Mononuclear cell (primary cell): ENCODE results near the gene SHISA6. TPM values are rescaled to one million over a fixed set of nuclear protein-coding genes. Genes with fewer than 3 reads are reported as not detected.

Experiments used
- H3K27me3 ChIP-seq: 2 replicates; pipeline ENCODE4 v1.6.0; 2011; ENCODE audit warnings: low read length, control low read depth; ENCODE audit not compliant: insufficient read depth
- H3K4me1 ChIP-seq: 2 replicates; pipeline ENCODE4 v1.5.1; 2011; ENCODE audit warnings: mild to moderate bottlenecking, low read length, control low read depth; ENCODE audit not compliant: insufficient read depth
- H3K4me3 ChIP-seq: 2 replicates; pipeline ENCODE4 v1.5.1; 2011; ENCODE audit warnings: mild to moderate bottlenecking, low read length, moderate library complexity
- H3K9me3 ChIP-seq: 2 replicates; pipeline ENCODE4 v1.5.1; 2011; ENCODE audit warnings: low read depth, mild to moderate bottlenecking, control low read depth, low read length
- total RNA-seq: library from RNA; depleted of rRNA; stranded (reverse); fragments of >200 nt; gene quantifications from one replicate; pipeline ENCODE4 v1.2.3, GENCODE V29; 2012

The SHISA6 gene
- total RNA-seq, 1 donor: not detected

- Histone ChIP-seq H3K4me3 (no peak overlapping the region), H3K9me3 (no peaks in the 10 kb centered on the region), H3K4me1 (no peaks in the 10 kb centered on the region), H3K27me3 (no peaks in the 10 kb centered on the region)
Measured at GRCh38 chr17:11467639-11468038, 226.6 kb downstream of the SHISA6 start.

GRCh38 chr17:11485336-11486100 lies 244.5 kb downstream of the SHISA6 start:
- H3K27me3 ChIP-seq: no peaks in the 10 kb centered on the region
- H3K4me1 ChIP-seq: no peaks in the 10 kb centered on the region
- H3K4me3 ChIP-seq: no peak overlapping the region
- H3K9me3 ChIP-seq: no peaks in the 10 kb centered on the region

GRCh38 chr17:11486101-11486867 lies 245.3 kb downstream of the SHISA6 start:
- Histone ChIP-seq H3K4me3 (no peak overlapping the region), H3K27me3 (no peaks in the 10 kb centered on the region), H3K9me3 (no peaks in the 10 kb centered on the region), H3K4me1 (no peaks in the 10 kb centered on the region)

- Histone ChIP-seq H3K4me3 (no peak overlapping the region), H3K9me3 (no peaks in the 10 kb centered on the region), H3K4me1 (no peaks in the 10 kb centered on the region), H3K27me3 (no peaks in the 10 kb centered on the region)
Measured at GRCh38 chr17:11486868-11487310, 245.9 kb downstream of the SHISA6 start.

- Histone ChIP-seq H3K4me1 (no peaks in the 10 kb centered on the region), H3K27me3 (no peaks in the 10 kb centered on the region), H3K9me3 (no peaks in the 10 kb centered on the region), H3K4me3 (no peak overlapping the region)
Measured at GRCh38 chr17:11487469-11487868, 246.5 kb downstream of the SHISA6 start.

- no peaks in the 10 kb centered on the region for H3K9me3 ChIP-seq
- H3K4me1 ChIP-seq: no peaks in the 10 kb centered on the region
- no peaks in the 10 kb centered on the region for H3K27me3 ChIP-seq
- H3K4me3 ChIP-seq: no peak overlapping the region
Measured at GRCh38 chr17:11488407-11488806, 247.4 kb downstream of the SHISA6 start.

GRCh38 chr17:11490171-11490755 lies 249.2 kb downstream of the SHISA6 start:
- no peak overlapping the region for H3K4me3 ChIP-seq
- H3K4me1 ChIP-seq: no peaks in the 10 kb centered on the region
- no peaks in the 10 kb centered on the region for H3K9me3 ChIP-seq
- H3K27me3 ChIP-seq: no peaks in the 10 kb centered on the region

GRCh38 chr17:11492511-11492910 lies 251.5 kb downstream of the SHISA6 start:
- no peaks in the 10 kb centered on the region for H3K9me3 ChIP-seq
- no peak overlapping the region for H3K4me3 ChIP-seq
- no peaks in the 10 kb centered on the region for H3K4me1 ChIP-seq
- no peaks in the 10 kb centered on the region for H3K27me3 ChIP-seq

- H3K27me3 ChIP-seq: no peaks in the 10 kb centered on the region
- no peaks in the 10 kb centered on the region for H3K4me1 ChIP-seq
- no peak overlapping the region for H3K4me3 ChIP-seq
- H3K9me3 ChIP-seq: no peaks in the 10 kb centered on the region
Measured at GRCh38 chr17:11493936-11494335, 252.9 kb downstream of the SHISA6 start.

GRCh38 chr17:11495613-11496012 lies 254.6 kb downstream of the SHISA6 start:
- H3K4me1 ChIP-seq: no peaks in the 10 kb centered on the region
- H3K4me3 ChIP-seq: no peak overlapping the region
- H3K9me3 ChIP-seq: no peaks in the 10 kb centered on the region
- no peaks in the 10 kb centered on the region for H3K27me3 ChIP-seq

- H3K27me3 ChIP-seq: no peaks in the 10 kb centered on the region
- no peaks in the 10 kb centered on the region for H3K4me1 ChIP-seq
- no peak overlapping the region for H3K4me3 ChIP-seq
- H3K9me3 ChIP-seq: no peaks in the 10 kb centered on the region
Measured at GRCh38 chr17:11499881-11500280, 258.9 kb downstream of the SHISA6 start.

GRCh38 chr17:11503308-11504035 lies 262.5 kb downstream of the SHISA6 start:
- H3K9me3 ChIP-seq: no peaks in the 10 kb centered on the region
- no peaks in the 10 kb centered on the region for H3K27me3 ChIP-seq

GRCh38 chr17:11506635-11507034 lies 265.6 kb downstream of the SHISA6 start:
- Histone ChIP-seq H3K4me1 (no peaks in the 10 kb centered on the region), H3K9me3 (no peaks in the 10 kb centered on the region), H3K4me3 (no peak overlapping the region), H3K27me3 (no peaks in the 10 kb centered on the region)

More at GRCh38 chr17:11503308-11504035, 262.5 kb downstream of the SHISA6 start:
- Histone ChIP-seq H3K4me1 (no peaks in the 10 kb centered on the region), H3K4me3 (no peak overlapping the region)

GRCh38 chr17:11511696-11512095 lies 270.7 kb downstream of the SHISA6 start:
- Histone ChIP-seq H3K4me3 (no peak overlapping the region), H3K27me3 (no peaks in the 10 kb centered on the region), H3K9me3 (no peaks in the 10 kb centered on the region), H3K4me1 (no peaks in the 10 kb centered on the region)

GRCh38 chr17:11514565-11514964 lies 273.6 kb downstream of the SHISA6 start:
- Histone ChIP-seq H3K27me3 (no peaks in the 10 kb centered on the region), H3K9me3 (no peaks in the 10 kb centered on the region), H3K4me3 (no peak overlapping the region), H3K4me1 (no peaks in the 10 kb centered on the region)
